ENCODE measurements around the gene FTO.

Gene FTO

GRCh38 chr16:53973021-53973420 lies 269.1 kb downstream of the FTO start:
- no peak for DNase-seq

GRCh38 chr16:53974484-53975080 lies 270.6 kb downstream of the FTO start:
- DNase-seq: no peak

- DNase-seq: no peak
Measured at GRCh38 chr16:53980675-53981074, 276.7 kb downstream of the FTO start.

- DNase-seq: no peak
Measured at GRCh38 chr16:53982631-53983042, 278.7 kb downstream of the FTO start.

GRCh38 chr16:53984936-53985335 lies 281.0 kb downstream of the FTO start:
- no peak for DNase-seq

DNA sequence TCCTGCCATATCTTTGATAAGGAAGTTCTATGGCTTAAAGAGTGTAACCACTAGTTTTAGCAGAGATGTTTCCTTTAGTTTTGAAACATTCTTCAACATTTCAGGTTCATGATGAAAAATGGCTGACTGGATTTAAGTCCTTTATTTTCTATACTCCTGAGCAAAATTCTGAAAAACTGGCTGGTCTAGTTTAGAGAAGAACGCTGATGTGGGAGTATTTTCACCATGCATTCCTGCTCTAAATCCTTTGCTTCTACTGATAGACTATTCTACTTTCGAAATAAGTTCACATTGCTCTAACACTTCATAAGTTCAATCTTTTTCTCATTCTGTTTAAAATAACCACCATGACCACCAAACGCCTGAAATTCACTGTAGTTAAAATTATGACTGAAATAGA lies 281.9 kb downstream of the FTO start:
- no peak for DNase-seq

DNA sequence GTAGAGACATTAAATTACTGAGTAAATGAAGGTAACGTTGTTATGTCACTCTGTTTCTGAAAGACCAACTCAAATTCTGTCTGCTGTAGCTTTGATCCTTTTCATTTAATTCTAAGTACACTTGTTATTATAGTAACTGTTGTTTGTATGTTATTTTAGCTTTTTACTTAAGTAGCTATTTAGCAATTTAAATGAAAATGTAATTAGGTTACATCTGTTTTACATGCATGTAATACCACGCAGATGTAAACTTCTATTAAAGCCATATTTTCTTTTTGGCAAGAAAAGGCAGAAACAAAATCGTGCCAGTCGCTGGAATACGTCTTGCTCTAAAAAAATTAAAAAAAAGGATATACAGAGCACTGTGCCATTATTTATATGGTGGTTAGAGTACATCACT lies 282.8 kb downstream of the FTO start:
- no peak for DNase-seq

- no peak for DNase-seq
Measured at GRCh38 chr16:53988136-53988535, 284.2 kb downstream of the FTO start.

- DNase-seq: no peak
Measured at GRCh38 chr16:53989597-53989996, 285.6 kb downstream of the FTO start.

- DNase-seq: peak in 2 of 3 donors; percentile 7 to 26
Measured at GRCh38 chr16:53991754-53992378, 287.9 kb downstream of the FTO start.

- DNase-seq: no peak
Measured at GRCh38 chr16:53995378-53995777, 291.4 kb downstream of the FTO start.

DNA sequence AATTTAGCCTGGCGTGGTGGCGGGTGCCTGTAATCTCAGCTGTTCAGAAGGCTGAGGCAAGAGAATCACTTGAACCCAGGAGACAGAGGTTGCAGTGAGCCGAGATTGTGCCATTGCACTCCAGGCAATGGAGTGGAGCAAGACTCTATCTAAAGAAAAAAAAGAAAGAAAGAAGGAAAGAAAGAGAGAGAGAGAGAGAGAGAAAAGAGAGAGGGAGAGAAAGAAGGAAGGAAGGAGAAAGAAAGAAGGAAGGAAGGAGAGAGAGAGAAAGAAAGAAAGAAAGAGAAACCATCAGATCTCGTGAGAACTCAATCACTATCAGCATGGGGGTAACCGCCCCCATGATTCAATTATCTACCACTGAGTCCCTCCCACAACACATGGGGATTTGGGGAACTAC lies 293.0 kb downstream of the FTO start:
- DNase-seq: no peak

DNA sequence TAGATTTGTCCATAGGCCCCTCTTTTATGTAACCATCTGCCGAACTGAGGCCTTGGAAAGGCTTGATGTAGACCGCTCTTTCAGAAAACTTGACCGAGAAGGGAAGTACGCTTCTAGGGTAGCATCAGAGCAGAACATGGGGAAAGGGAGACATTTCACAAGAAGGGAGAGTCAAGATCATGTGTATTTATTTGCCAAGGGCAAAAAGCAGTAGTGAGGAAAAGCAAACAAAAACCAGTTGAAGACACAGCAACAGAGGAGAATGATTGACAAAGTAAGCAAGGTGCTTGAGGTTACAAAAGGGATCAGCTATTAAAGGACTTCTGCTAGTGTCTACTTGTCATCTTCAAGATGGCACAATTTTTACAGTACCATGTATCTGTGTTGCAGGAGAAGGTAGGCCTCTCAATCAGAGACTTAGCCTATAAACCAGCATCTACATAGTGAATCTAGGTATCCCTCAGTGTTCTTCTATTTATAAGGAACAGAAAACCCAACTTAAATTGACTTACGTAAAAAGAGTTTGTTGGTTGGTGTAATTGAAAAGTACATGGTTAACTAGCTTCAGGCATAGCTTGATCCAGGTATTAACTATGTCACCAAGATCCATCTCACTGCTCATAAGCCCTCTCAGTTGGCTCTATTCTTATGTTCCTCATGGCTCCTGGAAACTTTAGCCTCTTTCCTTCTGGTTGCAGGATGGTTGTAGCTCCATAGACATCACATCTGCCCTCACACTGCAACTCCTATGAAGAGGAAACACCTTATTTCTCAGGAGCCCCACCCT lies 294.3 kb downstream of the FTO start:
- peak in 2 of 3 donors; percentile 4 to 12 for DNase-seq

DNA sequence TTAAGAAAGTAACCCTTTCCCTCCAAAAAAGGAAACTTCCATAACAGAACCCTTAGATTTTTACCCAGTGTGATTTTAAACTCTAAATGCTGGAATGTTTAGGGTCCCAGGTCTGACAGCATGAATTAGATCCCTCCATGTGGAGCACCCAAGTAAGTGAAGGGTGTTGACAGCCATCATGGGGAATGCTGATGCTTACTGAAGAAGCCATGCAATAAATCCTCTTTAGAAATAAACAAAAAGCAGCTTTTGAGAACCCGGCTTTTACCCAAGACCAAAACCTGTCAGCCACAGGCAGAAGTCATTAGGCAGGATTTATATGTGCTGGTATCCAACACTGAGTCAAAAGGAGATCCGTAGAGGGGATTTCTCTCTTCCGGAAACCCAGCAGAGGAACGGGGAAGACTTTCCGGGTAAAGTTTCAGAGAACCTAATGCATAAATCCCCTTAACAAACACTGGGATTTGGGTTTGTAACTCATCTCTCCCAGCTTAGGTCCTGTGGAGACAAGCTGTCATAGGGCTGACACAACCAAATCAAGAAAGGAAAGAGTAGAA lies 295.1 kb downstream of the FTO start:
- no peak for DNase-seq

DNA sequence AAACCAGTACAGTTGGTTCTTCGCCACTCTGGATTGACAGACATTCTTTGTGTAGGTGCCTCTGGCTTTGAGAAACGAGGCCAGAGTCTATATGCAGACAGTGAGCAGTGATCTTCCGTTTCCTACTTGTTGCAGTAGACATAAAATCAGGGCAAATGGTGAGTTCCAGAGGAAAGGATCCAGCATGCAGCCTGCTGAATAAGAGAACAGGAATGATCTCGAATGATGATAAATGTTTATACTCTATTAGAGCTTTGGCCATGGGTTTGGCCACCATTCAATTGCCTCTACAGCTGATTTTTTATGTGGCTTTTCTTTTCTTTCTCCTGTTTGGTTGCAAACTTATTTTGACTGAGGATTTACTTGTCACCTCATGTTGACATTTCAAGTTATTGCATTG lies 295.9 kb downstream of the FTO start:
- DNase-seq: no peak

DNA sequence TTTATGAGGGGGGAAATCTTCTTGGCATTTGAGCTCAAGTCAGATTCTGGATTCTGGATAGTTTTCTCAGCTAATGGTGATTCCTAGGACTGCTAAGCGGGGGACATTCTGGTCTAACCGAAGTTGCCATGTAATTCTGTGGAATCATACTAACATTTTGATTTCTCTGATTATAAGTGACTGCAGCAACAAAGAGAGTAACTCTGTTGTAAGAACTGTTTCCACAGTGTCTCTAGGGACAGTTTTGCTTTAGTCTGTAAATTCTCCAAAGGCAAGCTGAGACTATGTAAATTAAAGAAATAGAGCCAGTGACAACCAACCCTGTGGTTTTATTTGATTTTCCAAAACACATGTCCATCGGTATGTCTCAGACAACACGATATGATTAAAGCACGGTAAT lies 296.4 kb downstream of the FTO start:
- DNase-seq: no peak

- no peak for DNase-seq
Measured at GRCh38 chr16:54006693-54007092, 302.7 kb downstream of the FTO start.

GRCh38 chr16:54007504-54007903 lies 303.5 kb downstream of the FTO start:
- no peak for DNase-seq

DNA sequence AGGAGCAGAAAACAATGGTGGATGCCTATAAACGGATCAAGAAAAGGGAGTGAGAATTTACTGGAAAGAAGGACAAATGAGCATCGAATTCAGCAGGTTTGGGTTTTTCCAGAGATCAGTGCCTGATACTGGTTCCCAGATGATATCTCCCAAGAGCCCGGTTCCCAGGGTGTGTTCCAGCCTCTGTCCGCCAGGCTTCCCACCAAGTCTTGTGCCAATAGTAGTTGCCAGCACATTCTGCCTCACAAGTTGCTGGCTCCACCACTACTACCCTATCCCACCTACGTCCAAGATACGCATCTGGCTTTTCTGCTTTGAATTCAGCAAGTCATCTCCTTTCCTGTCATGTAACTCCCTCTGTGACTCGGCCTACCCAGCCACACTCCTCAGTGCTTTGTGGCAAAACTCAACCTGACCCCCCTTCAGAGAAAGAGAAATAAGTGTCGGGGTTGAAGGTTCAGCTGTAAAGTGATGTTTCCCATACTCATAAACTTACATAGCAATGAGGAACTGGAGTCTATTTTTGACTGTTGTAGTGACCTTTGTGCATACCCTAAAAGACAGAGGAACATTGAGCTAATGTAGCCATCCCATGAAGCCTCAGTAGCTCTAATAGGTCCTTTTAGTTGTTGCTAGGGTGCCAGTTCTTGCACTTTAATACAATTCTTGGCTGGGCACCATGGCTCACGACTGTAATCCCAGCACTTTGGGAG lies 305.7 kb downstream of the FTO start:
- no peak for DNase-seq

- no peak for DNase-seq
Measured at GRCh38 chr16:54015147-54015546, 311.2 kb downstream of the FTO start.

DNA sequence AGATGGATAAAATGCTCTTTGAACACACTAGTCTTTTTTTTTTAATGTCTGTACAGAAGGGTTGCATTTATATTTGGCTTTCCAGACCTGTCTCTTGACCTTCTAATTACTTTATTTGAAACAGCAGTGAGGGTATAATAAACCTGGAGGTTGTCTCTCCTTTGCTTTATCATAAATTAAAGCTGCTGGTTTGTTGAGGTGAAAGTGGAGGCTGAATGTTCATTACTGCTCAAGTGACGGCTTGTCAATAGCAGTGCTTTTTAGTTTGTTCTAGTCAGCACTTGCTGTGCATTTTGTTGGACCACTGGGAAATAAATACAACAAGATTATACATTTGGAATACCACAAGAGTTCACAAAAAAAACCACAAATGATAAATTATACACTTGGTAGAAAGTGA lies 318.4 kb downstream of the FTO start:
- no peak for DNase-seq

DNA sequence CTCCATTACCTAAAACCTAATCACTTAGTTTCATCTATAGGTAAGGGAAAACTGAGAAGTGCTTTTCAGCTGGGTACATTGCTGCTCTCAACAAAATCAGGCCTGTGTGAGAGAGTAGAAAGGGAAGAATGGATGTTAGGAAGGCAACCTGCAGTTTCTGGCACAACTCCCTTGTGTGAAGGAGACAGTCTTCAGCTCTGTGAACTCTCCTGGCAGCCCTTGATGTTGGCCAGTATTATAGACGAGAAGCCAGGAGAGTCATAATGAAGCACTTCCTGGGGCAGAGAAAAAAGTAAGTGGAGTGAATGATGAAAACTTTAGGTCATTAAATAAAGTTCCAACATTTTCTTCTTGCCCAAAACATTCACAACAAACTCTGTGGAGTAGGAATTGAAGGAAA lies 322.5 kb downstream of the FTO start:
- DNase-seq: no peak

DNA sequence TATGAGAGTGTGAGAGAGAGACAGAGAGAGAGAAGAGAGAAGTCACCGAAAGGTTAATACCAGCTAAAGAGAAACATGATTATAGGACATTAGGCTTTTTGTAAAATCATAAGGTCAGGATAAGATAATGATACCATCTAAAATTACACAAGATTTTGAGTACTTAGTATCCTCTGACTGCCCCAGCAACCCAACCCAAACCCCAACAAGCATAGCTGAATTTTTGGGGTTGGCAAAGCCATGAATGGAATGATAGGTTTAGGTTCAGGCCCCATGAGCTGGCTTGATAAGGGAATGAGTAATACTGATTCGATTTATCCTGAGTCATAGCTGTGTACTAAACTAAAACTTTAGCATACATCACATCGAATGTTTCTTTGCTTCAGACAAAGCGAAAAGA lies 323.1 kb downstream of the FTO start:
- DNase-seq: no peak

All from suppressor macrophage treated with lipopolysaccharide for 1 hour (primary cell).